Naive B cell (primary cell): ENCODE data around the gene ATP9A. TPM values are rescaled to one million over a fixed set of nuclear protein-coding genes. Genes with fewer than 3 reads are reported as not detected.
A peak's percentile ranks its signal among the peaks of the same experiment; 100 is the strongest.
"Not testable (repeated sequence)": the region's sequence is repeated elsewhere in the genome, so short reads cannot be mapped to it uniquely, and the experiment has no call there.

ENCODE experiments used
- ATAC-seq, 2 donors: fragments of 150-1000 bp; cut with Tn5 transposase; 2 replicates each; pipeline ENCODE4 v1.10.0; 2021; ENCODE audit warnings: low read depth in 2 of 2, mild to moderate bottlenecking in 2 of 2, moderate library complexity in 2 of 2
- DNase-seq: peaks from one replicate; pipeline ENCODE4 v3.0.0; 2022
- H3K27ac Mint-ChIP-seq, 6 donors: one replicate each; pipeline ENCODE4 v1.8.0; 2020 to 2022; ENCODE audit warnings: mild to moderate bottlenecking in 6 of 6, mixed read lengths in 6 of 6, moderate library complexity in 5 of 6, inconsistent platforms in 2 of 6
- H3K27me3 Mint-ChIP-seq, 3 donors: one replicate each; pipeline ENCODE4 v1.8.0; 2021 to 2022; ENCODE audit warnings: mixed read lengths in 3 of 3, mild to moderate bottlenecking in 1 of 3
- H3K36me3 Mint-ChIP-seq, 2 donors: one replicate each; pipeline ENCODE4 v1.8.0; 2020 to 2022; ENCODE audit warnings: mixed read lengths in 2 of 2, inconsistent platforms in 1 of 2, mild to moderate bottlenecking in 1 of 2
- H3K4me1 Mint-ChIP-seq, 3 donors: one replicate each; pipeline ENCODE4 v1.8.0; 2020 to 2022; ENCODE audit warnings: mixed read lengths in 3 of 3, inconsistent platforms in 1 of 3, mild to moderate bottlenecking in 1 of 3, moderate library complexity in 1 of 3
- H3K4me3 Mint-ChIP-seq, 8 donors: one replicate each; pipeline ENCODE4 v1.8.0; 2020 to 2022; ENCODE audit warnings: mild to moderate bottlenecking in 8 of 8, mixed read lengths in 8 of 8, moderate library complexity in 8 of 8, inconsistent platforms in 2 of 8
- H3K9me3 Mint-ChIP-seq, 7 donors: one replicate each; pipeline ENCODE4 v1.8.0; 2020 to 2022; ENCODE audit warnings: mixed read lengths in 7 of 7, mild to moderate bottlenecking in 5 of 7, inconsistent platforms in 2 of 7, moderate library complexity in 1 of 7
- polyA plus RNA-seq, 6 donors: library from polyadenylated mRNA; unstranded; fragments of 300-500 nt; fragmentation: Illumina TruSeq; gene quantifications; one replicate each; pipeline ENCODE4 v1.2.3, GENCODE V29; 2021; ENCODE audit warnings: low read depth in 6 of 6

ATP9A gene
- polyA plus RNA-seq, 6 donors from 2014 or later = 0.07 to 0.13 (median 0.10) TPM; not detected in 3

- peak overlapping the region in 1 of 6 donors; percentile 51 for H3K27ac Mint-ChIP-seq
- not testable (repeated sequence) for ATAC-seq, H3K4me3 Mint-ChIP-seq, DNase-seq, H3K4me1 Mint-ChIP-seq, H3K36me3 Mint-ChIP-seq
- H3K9me3 Mint-ChIP-seq = peaks cover 5 to 12% (median 7%) of the 10 kb centered on the region in 7 donors
- H3K27me3 Mint-ChIP-seq = peaks cover 6 to 14% (median 7%) of the 10 kb centered on the region in 3 donors
Observed at GRCh38 chr20:51778229-51778759, 10.1 kb upstream of the ATP9A start.

GRCh38 chr20:51775241-51775640 lies 7.1 kb upstream of the ATP9A start:
- Mint-ChIP-seq H3K4me3 (no peak overlapping the region), H3K9me3 (peaks cover 5 to 12% (median 7%) of the 10 kb centered on the region in 7 donors), H3K4me1 (no peaks in the 10 kb centered on the region), H3K36me3 (no peaks in the 10 kb centered on the region), H3K27ac (no peak overlapping the region), H3K27me3 (peaks cover 2 to 21% (median 9%) of the 10 kb centered on the region in 3 donors)
- ATAC-seq (no peak), DNase-seq (no peak)

DNA sequence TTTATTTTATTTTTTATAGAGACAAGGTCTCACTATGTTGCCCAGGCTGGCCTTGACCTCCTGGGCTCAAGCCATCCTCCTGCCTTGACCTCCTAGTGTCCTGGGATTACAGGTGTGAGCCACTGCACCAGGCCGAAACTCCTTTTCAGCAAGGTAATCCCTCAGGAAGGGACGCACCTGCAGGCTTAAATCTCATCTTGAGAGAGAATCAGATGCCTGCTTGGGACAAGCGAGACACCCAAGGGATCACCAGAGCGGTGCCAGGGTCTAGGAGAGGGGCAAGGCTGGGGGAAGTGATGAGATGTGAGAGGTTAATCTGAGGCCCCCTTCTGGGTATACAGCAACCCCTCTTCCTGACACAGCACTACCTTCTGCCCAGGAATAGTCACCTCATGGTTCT lies 4.0 kb upstream of the ATP9A start:
- H3K27me3 Mint-ChIP-seq = peaks cover 20 to 34% (median 25%) of the 10 kb centered on the region in 3 donors
- peak overlapping the region in 1 of 8 donors; percentile 15 for H3K4me3 Mint-ChIP-seq
- peaks cover 8% of the 10 kb centered on the region in 3 donors for H3K4me1 Mint-ChIP-seq
- peaks cover 0 to 11% of the 10 kb centered on the region in 2 donors for H3K36me3 Mint-ChIP-seq
- ATAC-seq (no peak), DNase-seq (no peak)
- H3K27ac Mint-ChIP-seq = no peak overlapping the region
- no peaks in the 10 kb centered on the region for H3K9me3 Mint-ChIP-seq

- Mint-ChIP-seq H3K36me3 (peaks cover 0 to 11% of the 10 kb centered on the region in 2 donors), H3K9me3 (peaks cover 0 to 3% (median 0%) of the 10 kb centered on the region in 7 donors), H3K27ac (no peak overlapping the region), H3K27me3 (peaks cover 30 to 37% (median 33%) of the 10 kb centered on the region in 3 donors), H3K4me1 (peaks cover 8% of the 10 kb centered on the region in 3 donors), H3K4me3 (peak overlapping the region in 5 of 8 donors; percentile 3 to 65 (median 46))
- no peak for ATAC-seq
- no peak for DNase-seq
Observed at GRCh38 chr20:51769976-51770615, 1.9 kb upstream of the ATP9A start.

DNA sequence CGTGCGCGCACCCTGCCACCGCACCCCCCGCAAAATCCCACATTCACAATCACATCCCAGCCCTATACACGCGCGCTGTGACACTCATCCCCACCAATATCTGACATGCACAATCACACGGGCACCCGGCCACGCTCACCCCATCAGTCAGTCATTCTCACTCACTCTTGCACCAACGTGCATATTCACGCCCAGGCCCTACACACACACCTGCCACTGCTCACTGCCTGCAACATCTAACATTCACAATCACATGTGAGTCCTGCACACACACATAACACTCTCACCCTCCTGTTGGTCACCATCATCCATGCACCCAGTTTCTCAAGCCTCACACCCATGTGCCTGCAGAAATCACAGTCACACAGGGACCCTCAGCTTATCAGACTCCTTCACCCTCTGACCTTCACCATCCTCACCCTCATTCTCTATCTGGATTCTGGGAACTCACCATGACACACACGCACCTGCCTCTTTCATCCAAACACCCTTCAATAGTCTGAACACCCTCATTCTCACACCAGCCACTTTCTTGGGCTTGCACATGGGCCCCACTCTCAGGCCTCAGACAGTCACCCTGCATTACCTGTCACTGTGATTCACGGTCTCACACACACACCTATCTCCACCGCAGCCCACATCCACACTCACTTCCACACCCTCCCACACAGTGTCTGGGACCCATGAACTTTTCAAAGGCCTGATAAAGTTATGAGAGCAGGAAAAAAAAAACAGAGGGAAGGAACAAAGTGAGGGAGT lies 748 bp upstream of the ATP9A start:
- Mint-ChIP-seq H3K4me3 (peak overlapping the region; percentile 58 to 89 (median 80)), H3K27ac (peak overlapping the region in 2 of 6 donors; percentile 4 to 75), H3K4me1 (peaks cover 8% of the 10 kb centered on the region in 3 donors), H3K27me3 (peaks cover 39 to 45% (median 43%) of the 10 kb centered on the region in 3 donors), H3K36me3 (peaks cover 0 to 11% of the 10 kb centered on the region in 2 donors), H3K9me3 (peaks cover 0 to 3% (median 0%) of the 10 kb centered on the region in 7 donors)
- DNase-seq (no peak), ATAC-seq (no peak)

DNA sequence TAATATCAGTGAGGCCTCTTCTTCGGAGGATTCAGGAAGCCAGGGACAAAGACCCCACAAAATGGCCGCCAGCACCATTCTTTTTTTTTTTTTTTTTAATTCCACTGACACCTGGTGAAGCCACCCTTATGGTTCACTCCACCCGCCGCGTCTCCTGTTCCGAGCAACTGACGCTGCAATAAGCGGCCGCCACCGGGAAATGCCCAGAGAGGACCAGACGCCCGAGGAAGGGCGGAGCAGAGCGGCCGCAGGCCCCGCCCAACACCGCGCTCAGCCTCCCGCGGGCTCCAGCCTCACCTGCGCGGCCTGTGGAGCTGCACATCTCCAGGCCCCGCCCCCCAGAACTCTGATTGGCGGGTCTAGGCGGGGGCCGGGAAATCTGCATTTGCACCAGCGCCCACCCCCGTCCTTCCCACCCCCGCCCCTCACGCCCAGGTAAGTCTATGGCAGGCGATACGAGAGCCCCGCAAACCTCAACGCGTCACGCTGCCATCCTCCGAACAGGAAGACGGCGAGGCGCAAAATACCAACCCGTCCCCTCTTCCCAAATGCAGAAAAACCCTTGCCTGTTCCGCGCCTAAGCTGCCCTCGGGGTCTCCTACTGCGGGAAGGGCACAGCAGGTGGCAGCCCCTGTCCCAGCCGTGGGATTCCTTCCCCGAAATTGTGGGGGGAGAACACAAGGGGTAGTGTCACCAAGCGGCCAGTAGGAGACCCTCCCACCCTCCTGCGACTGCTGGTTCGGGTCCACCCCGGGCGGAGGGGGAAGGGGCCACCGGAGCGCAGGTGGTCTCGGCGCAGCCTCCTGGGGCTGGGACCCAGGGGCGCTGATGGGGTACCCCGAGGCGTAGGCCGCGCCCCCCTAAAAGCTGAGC lies 960 bp downstream of the ATP9A start:
- Mint-ChIP-seq H3K27me3 (peaks cover 32 to 51% (median 33%) of the 10 kb centered on the region in 3 donors), H3K9me3 (peaks cover 0 to 3% (median 0%) of the 10 kb centered on the region in 7 donors), H3K27ac (no peak overlapping the region), H3K36me3 (peaks cover 0 to 11% of the 10 kb centered on the region in 2 donors), H3K4me3 (peak overlapping the region in 7 of 8 donors; percentile 34 to 83 (median 80)), H3K4me1 (peaks cover 8% of the 10 kb centered on the region in 3 donors)
- DNase-seq (peak; percentile 5), ATAC-seq (peak; percentile 53 to 80)

DNA sequence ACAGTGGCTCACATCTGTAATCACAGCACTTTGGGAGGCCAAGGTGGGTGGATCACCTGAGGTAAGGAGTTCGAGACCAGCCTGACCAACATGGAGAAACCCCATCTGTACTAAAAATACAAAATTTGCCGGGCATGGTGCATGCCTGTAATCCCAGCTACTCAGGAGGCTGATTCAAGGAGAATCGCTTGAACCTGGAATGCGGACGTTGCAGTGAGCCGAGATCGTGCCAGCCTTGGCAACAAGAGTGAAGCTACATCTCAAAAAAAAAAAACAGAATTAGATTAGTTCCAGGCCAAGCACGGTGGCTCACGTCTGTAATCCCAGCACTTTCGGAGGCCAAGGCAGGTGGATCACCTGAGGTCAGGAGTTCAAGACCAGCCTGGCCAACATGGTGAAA lies 2.8 kb downstream of the ATP9A start:
- not testable (repeated sequence) for DNase-seq, H3K27ac Mint-ChIP-seq, ATAC-seq, H3K4me3 Mint-ChIP-seq, H3K9me3 Mint-ChIP-seq, H3K4me1 Mint-ChIP-seq
- H3K36me3 Mint-ChIP-seq = peaks cover 0 to 11% of the 10 kb centered on the region in 2 donors
- H3K27me3 Mint-ChIP-seq = peaks cover 30 to 50% (median 30%) of the 10 kb centered on the region in 3 donors

GRCh38 chr20:51763965-51764602 lies 4.1 kb downstream of the ATP9A start:
- peaks cover 5 to 6% (median 6%) of the 10 kb centered on the region in 3 donors for H3K4me1 Mint-ChIP-seq
- DNase-seq (no peak), ATAC-seq (no peak)
- H3K27me3 Mint-ChIP-seq = peaks cover 20 to 37% (median 26%) of the 10 kb centered on the region in 3 donors
- peaks cover 0 to 5% (median 0%) of the 10 kb centered on the region in 7 donors for H3K9me3 Mint-ChIP-seq
- no peak overlapping the region for H3K27ac Mint-ChIP-seq
- H3K36me3 Mint-ChIP-seq = peaks cover 0 to 8% of the 10 kb centered on the region in 2 donors
- H3K4me3 Mint-ChIP-seq = peak overlapping the region in 1 of 8 donors; percentile 53

- H3K4me1 Mint-ChIP-seq = no peaks in the 10 kb centered on the region
- DNase-seq (no peak), ATAC-seq (no peak)
- H3K36me3 Mint-ChIP-seq = no peaks in the 10 kb centered on the region
- peaks cover 10 to 20% (median 18%) of the 10 kb centered on the region in 3 donors for H3K27me3 Mint-ChIP-seq
- H3K27ac Mint-ChIP-seq = no peak overlapping the region
- H3K4me3 Mint-ChIP-seq = no peak overlapping the region
- H3K9me3 Mint-ChIP-seq = peaks cover 0 to 5% (median 0%) of the 10 kb centered on the region in 7 donors
Observed at GRCh38 chr20:51760905-51761546, 7.2 kb downstream of the ATP9A start.

- DNase-seq (no peak), ATAC-seq (no peak)
- no peak overlapping the region for H3K4me3 Mint-ChIP-seq
- H3K9me3 Mint-ChIP-seq = peaks cover 0 to 5% (median 0%) of the 10 kb centered on the region in 7 donors
- no peaks in the 10 kb centered on the region for H3K36me3 Mint-ChIP-seq
- H3K27ac Mint-ChIP-seq = no peak overlapping the region
- peaks cover 7 to 16% (median 13%) of the 10 kb centered on the region in 3 donors for H3K27me3 Mint-ChIP-seq
- H3K4me1 Mint-ChIP-seq = no peaks in the 10 kb centered on the region
Observed at GRCh38 chr20:51759769-51760510, 8.2 kb downstream of the ATP9A start.

- no peak overlapping the region for H3K27ac Mint-ChIP-seq
- no peaks in the 10 kb centered on the region for H3K36me3 Mint-ChIP-seq
- no peaks in the 10 kb centered on the region for H3K4me1 Mint-ChIP-seq
Observed at GRCh38 chr20:51758978-51759544, 9.1 kb downstream of the ATP9A start.

More at GRCh38 chr20:51758978-51759544, 9.1 kb downstream of the ATP9A start:
- no peak for ATAC-seq
- H3K9me3 Mint-ChIP-seq = peaks cover 0 to 5% (median 0%) of the 10 kb centered on the region in 7 donors
- peaks cover under 1 to 9% (median 7%) of the 10 kb centered on the region in 3 donors for H3K27me3 Mint-ChIP-seq
- DNase-seq = no peak
- H3K4me3 Mint-ChIP-seq = peak overlapping the region in 1 of 8 donors; percentile 15
